Esophagus muscularis mucosa (tissue), 4 donors: ENCODE data around the gene SYTL1.
"Not testable (repeated sequence)": the region's sequence is repeated elsewhere in the genome, so short reads cannot be mapped to it uniquely, and the experiment has no call there.

Source experiments
- EP300 ChIP-seq: sonication (generic); formaldehyde crosslinking; IDR thresholded peaks from one replicate; pipeline ENCODE4 v1.6.1; 2017; ENCODE audit warnings: antibody characterized with exemption
- POLR2A ChIP-seq: fragments of 450-650 bp; IDR thresholded peaks from one replicate; pipeline ENCODE4 v1.6.1; 2017; ENCODE audit warnings: antibody characterized with exemption, moderate library complexity, mild to moderate bottlenecking, low read depth
- POLR2AphosphoS5 ChIP-seq, 2 donors: sonication (generic); formaldehyde crosslinking; IDR thresholded peaks; one replicate each; pipeline ENCODE4 v1.6.1; 2017; ENCODE audit warnings: antibody characterized with exemption in 2 of 2
- TF ChIP-seq, protein P1 (sequence below), 3 experiments: fragments of 200-600 bp in 2 of 3; fragments of 450-650 bp in 1 of 3; sonication (generic) in 2 of 3; IDR thresholded peaks; one replicate each; pipeline ENCODE4 v1.5.1; 2017 to 2019; ENCODE audit warnings: antibody characterized with exemption in 3 of 3, mild to moderate bottlenecking in 2 of 3, moderate library complexity in 1 of 3

DNA sequence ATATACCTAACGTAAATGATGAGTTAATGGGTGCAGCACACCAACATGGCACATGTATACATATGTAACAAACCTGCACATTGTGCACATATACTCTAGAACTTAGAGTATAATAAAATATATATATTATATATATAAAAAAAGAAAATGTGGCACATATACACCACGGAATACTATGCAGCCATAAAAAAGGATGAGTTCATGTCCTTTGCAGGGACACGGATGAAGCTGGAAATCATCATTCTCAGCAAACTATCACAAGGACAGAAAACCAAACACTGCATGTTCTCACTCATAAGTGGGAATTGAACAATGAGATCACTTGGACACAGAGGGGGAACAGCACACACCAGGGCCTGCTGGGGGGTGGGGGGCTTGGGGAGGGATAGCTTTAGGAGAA is 43.0 kb downstream of the SYTL1 start:
- TF ChIP-seq, protein P1, sequence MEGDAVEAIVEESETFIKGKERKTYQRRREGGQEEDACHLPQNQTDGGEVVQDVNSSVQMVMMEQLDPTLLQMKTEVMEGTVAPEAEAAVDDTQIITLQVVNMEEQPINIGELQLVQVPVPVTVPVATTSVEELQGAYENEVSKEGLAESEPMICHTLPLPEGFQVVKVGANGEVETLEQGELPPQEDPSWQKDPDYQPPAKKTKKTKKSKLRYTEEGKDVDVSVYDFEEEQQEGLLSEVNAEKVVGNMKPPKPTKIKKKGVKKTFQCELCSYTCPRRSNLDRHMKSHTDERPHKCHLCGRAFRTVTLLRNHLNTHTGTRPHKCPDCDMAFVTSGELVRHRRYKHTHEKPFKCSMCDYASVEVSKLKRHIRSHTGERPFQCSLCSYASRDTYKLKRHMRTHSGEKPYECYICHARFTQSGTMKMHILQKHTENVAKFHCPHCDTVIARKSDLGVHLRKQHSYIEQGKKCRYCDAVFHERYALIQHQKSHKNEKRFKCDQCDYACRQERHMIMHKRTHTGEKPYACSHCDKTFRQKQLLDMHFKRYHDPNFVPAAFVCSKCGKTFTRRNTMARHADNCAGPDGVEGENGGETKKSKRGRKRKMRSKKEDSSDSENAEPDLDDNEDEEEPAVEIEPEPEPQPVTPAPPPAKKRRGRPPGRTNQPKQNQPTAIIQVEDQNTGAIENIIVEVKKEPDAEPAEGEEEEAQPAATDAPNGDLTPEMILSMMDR (IDR thresholded peaks at IDR 0.05) = not testable (repeated sequence)
- not testable (repeated sequence) for TF ChIP-seq POLR2AphosphoS5 (IDR thresholded peaks at IDR 0.05); EP300; POLR2A
